ENCODE results near the gene SGF29.
"Not testable (repeated sequence)": the region's sequence is repeated elsewhere in the genome, so short reads cannot be mapped to it uniquely, and the experiment has no call there.

The SGF29 gene

DNA sequence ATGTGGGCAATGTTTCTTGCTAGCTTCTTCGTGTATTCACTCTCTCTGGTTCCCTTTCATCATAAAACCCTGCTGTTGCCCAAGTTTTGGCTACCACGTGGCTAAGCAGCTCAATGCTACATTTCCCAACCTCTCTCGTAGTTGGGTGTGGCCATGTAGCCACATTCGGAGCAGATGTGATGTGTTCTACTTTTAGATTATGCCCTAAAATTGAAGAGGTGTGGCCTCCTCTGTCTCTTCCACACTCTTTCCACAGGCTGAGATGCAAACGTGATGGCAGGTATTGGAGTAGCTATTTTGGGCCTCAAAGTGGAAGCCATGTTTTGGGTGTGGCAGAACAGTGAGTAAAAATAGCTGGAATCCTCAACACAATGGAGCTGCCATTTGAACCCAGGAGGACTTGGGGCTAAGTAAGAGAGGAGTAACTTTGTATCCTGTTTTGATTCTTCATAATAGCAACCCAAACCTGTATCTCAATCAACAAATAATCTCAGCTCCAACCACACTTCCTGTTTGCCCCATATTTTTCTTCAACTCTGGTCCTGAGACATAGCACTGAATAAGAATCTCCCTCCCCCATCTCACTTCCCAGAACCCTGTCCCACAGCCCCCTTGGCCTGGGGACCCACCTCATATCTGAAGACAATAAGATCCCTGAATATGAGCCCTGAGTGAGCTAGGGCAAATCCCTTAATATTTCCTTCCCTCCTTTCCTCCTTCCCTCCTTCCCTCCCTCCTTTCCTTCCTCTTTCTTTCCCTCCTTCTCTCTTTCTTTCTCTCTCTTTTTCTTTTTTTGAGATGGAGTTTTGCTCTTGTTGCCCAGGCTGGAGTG, 19.0 kb upstream of the SGF29 start:
- DNase-seq, result no peak

- DNase-seq, result no peak
Measured at GRCh38 chr16:28537076-28537475, 16.6 kb upstream of the SGF29 start.

GRCh38 chr16:28537964-28538732, 15.6 kb upstream of the SGF29 start:
- DNase-seq, result no peak

- no peak for DNase-seq
Measured at GRCh38 chr16:28538733-28539596, 14.8 kb upstream of the SGF29 start, which contains the start of gene NUPR1. Gene NUPR1, minus strand, starts transcription at chr16:28538974. Its CDS starts 67 bp downstream, at chr16:28538907.

DNA sequence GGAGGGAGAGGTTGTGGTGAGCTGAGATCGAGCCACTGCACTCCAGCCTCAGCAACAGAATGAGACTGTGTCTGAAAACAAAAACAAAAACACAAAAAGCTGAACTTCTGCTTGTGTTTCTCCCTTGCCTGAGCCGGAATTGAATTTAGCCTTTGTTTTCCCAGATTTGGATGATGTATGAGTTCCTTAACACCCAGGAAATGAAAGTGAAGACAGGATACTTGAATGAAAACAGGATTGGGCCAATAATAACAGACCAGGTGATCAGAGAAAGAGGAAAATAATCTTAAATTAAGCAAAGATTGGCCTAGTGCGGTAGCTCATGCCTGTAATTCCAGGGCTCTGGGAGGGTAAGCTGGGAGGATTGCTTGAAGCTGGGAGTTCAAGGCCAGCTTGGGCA, 13.4 kb upstream of the SGF29 start:
- no peak for DNase-seq

DNA sequence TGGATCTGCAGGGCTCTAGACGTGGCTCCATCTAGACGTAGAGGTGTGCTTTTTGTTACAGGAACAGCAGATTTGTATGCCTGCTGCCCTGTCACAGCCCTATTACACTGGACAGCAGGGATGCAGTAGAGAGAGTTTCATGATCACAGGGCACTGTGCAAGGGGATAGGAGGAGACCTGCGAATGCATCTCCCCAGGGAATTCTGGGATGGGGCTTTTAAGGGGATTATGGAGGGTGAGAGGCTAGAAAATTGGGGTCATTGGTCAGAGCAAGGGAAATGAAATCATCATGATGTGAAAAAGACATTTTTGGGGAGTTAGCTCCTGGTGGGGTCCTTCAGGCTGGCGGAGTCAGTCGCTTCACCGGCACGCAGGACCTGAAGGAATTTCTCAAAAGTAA, 11.1 kb upstream of the SGF29 start:
- no peak for DNase-seq

DNA sequence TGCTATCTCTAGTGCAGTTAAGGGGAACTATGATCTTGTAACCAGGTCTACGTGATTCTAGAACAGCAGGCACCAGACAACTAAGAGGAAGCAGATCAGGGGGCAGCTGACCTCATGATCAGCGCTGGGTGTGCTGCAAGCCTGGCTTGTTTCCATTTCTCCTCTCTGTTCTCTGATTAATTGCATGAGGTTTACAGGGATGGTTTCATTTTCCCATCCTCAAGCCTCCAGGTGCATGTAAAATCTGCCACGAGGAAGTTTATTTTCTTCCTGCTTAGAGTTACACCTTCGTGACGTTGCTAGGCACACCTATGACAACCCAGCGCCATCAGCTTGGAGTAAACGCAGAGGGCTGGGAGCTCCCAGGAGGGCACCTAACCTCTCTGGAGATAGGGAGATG, 10.6 kb upstream of the SGF29 start:
- no peak for DNase-seq

- no peak for DNase-seq
Measured at GRCh38 chr16:28544998-28545397, 8.7 kb upstream of the SGF29 start.

- DNase-seq, result not testable (repeated sequence)
Measured at GRCh38 chr16:28545964-28546363, 7.8 kb upstream of the SGF29 start.

- no peak for DNase-seq
Measured at GRCh38 chr16:28546626-28547025, 7.1 kb upstream of the SGF29 start.

DNA sequence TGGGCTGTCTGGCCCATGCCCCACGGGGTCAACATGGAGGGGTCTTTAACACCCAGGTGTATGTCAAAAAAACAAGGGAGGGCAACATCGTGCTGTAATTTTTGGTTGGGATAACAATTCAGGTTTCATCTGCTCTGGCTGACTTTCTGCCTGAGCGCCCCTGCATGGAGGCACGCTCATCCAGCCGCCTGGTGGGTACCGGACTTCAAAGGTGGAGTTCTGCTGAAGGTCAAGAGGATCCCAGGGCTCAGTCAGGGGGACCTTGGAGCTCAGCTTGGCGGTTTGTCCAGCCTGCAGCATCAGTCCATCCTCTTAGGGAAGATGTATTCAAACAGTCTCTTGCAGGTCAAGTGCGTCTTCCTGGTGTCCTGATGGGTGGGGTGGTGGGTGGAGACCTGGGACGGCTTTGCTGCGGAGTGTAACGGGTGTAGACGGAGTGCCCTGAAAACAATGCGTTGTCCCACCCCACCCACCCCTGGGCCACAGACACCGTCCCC, 5.4 kb upstream of the SGF29 start:
- DNase-seq, result no peak

DNA sequence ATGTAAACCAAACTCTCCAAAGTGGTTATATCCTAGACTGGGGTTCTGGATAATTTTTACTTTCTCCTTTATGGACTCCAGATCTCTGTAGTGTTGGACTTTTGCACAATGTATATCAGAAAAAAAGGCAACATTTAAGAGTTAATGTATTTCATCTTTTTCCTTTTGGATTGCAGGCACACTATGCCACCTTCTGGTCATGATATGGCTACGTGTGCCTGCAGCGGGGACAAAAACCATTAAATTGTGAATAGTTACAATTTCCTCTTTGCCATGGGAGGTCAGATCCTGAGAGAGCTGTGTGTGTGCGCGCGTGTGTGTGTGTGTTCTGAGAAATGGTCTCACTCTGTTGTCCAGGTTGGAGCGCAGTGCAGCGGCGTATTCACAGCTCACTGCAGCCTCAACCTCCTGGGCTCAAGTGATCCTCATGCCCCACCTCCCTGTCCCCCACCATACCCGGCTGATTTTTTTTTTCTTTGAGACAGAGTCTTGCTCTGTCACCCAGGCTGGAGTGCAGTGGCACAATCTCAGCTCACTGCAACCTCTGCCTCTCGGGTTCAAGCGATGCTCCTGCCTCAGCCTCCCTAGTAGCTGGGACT, 4.3 kb upstream of the SGF29 start:
- DNase-seq, result no peak

DNA sequence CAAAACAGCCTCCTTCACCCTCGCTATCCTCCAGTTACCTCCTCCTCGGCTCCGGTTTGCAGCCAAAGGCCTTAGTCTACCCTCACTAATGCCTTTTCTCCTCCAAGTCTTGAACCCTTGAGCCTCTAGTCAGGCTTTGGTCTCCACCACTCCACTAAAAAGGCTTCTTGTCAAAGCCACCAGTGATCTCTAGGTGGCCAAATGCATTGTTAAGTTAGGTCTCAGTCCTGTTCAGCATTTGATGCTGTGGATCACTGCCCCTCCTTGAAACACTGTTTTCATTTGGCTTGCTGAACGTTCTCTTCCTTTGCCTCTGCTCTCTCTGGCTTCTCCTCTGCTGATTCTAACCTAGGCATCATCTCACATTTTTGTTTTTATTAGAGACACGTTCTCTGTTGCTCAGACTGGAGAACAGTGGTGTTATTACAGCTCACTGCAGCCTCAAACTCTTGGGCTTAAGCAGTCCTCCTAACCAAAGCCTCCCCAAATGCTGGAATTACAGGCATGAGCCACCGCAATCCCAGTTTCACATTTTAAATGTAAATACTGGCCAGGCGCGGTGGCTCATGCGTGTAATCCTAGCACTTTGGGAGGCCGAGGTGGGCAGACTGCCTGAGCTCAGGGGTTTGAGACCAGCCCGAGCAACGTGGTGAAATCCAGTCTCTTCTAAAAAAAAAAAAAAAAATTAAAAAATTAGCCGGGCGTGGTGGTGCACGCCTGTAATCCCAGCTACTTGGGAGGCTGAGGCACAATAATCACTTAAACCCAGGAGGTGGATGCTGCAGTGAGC, 1.1 kb downstream of the SGF29 start:
- no peak for DNase-seq

GRCh38 chr16:28555561-28555960, 1.8 kb downstream of the SGF29 start:
- no peak for DNase-seq

DNA sequence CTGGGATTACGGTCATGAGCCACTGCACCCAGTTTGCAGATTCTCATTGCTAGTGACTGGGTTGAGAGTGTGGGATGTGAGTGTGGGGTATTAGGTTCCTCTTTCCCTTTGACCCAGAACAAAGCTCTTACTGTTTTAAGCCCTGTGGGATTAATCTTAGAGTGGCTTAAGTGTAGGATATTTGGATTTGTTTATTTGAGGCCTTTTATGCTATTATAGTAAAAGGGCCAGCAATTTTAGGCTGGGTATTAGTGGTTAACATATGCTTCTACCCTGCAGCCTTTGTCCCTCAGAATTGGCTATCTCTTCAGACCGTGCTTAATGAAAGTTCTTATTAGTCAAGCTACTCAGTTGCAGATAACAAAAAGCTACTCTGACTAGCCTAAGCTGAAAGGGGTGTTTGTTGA, 3.2 kb downstream of the SGF29 start:
- DNase-seq, result no peak

- no peak for DNase-seq
Measured at GRCh38 chr16:28558456-28558855, 4.7 kb downstream of the SGF29 start.

DNA sequence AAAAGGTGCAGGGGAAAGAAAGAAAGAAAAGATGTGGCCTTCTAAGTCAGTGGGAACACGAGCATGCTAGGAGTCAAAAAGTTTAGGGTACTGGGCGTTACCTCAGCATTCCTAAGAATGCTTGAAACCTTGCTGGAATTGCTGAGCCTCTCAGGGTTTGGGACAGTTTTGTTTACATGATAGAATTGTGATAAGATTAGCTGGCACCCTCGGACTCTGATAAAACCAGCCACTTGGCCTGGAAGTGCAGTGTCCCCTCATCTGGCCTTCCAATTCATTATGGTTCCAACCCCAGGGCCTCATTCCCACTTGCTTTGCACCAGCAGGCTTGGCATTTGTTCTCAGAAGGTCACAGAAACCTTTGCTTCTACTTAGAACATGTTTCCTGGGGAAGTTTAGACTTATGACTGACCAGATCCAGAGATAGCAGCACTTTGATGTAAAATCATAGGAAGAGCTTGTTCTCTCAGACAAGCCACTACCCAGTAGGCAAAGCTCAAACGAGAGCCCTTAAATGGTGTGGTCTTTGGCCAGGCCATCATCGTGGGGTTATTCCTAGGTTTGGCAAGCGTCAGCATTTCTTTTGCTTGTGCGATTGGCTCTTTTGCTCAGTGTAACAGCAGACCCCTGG, 8.0 kb downstream of the SGF29 start:
- no peak for DNase-seq

- DNase-seq, result no peak
Measured at GRCh38 chr16:28562199-28562598, 8.5 kb downstream of the SGF29 start.

DNA sequence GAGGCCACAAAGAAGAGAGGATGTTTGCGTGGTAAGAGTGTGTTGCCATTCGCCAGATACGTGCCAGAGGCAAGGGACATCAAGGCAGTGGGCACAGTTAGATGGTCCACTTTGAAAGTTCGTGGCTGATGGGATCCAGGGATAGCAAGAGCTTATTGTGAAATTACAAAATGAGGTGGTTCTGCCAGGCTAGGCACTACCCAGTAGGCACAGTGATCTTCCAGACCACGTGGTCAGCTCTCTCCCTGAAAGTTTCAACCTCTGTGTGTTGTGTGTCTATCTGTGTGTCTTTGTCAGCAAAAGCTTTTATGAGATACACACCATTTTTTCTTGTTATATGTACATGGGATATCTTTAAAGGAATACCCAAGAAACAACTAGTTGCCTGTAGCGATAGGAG, 9.5 kb downstream of the SGF29 start:
- DNase-seq, result no peak

GRCh38 chr16:28566233-28566925, 12.7 kb downstream of the SGF29 start:
- not testable (repeated sequence) for DNase-seq

- no peak for DNase-seq
Measured at GRCh38 chr16:28567292-28567691, 13.6 kb downstream of the SGF29 start.

Data from activated CD4-positive, CD25-positive, alpha-beta regulatory T cell (primary cell).